ENCODE measurements around the gene MRPL17. TPM values are rescaled to one million over a fixed set of nuclear protein-coding genes. Genes with fewer than 3 reads are reported as not detected.

The MRPL17 gene
- total and polyA plus RNA-seq, 10 of the 15 experiments (the other 5 are each of a cell fraction or from before 2014, with no cell fraction given), result 60.3 to 171 (median 94.8) TPM

GRCh38 chr11:6653097-6653496 is 30.0 kb downstream of the MRPL17 start (continued):
- TF ChIP-seq CUX1 (IDR thresholded peaks at IDR 0.05; ENCODE audit: insufficient replicate concordance, low read depth, low read length), result no peak

GRCh38 chr11:6652182-6652581 is 31.0 kb downstream of the MRPL17 start:
- DNase-seq (ENCODE audit: low read depth, low spot score), result no peak
- FAIRE-seq, result no peak
- CTCF ChIA-PET, result interaction anchor here (0.7 kb wide), 1 partner anchor 90 kb away, joined by 4 read pairs; no protein-coding TSS in a partner anchor
- Histone ChIP-seq H3K4me1 (ENCODE audit: control insufficient read depth, insufficient read depth, low read length) (peaks cover 3% of the 10 kb centered on the region), H3K4me2 (ENCODE audit: control insufficient read depth, insufficient read depth) (no peak overlapping the region), H3K4me3 (no peak overlapping the region), H4K20me1 (ENCODE audit: control insufficient read depth, insufficient read depth) (no peaks in the 10 kb centered on the region), H3K36me3 (ENCODE audit: control insufficient read depth in 2 of 2, insufficient read depth in 2 of 2, low read length in 1 of 2) (no peaks in the 10 kb centered on the region), H3K9me3 (replicated peaks; ENCODE audit: control insufficient read depth, insufficient read depth, low read length) (no peaks in the 10 kb centered on the region), H3K27me3 (replicated peaks in 1 of 2; ENCODE audit: control insufficient read depth in 2 of 2, insufficient read depth in 2 of 2, low read length in 1 of 2) (peaks cover 4% of the 10 kb centered on the region in 2 experiments), H3K79me2 (ENCODE audit: control insufficient read depth, insufficient read depth, low read length) (no peaks in the 10 kb centered on the region), H3K9ac (ENCODE audit: control insufficient read depth, insufficient read depth, low read length) (no peak overlapping the region), H2AFZ (ENCODE audit: control insufficient read depth, low read depth, low read length) (no peak overlapping the region), H3K27ac (ENCODE audit: control insufficient read depth, insufficient read depth) (no peak overlapping the region)
- POLR2A ChIA-PET, result no interaction called here
- SMC1A ChIA-PET (ENCODE audit: uncharacterized antibody, unreplicated experiment), result interaction anchor here (0.6 to 1.4 kb wide), 4 partner anchors 10 to 33 kb away, joined by 3 read pairs; partner anchors contain the start of gene TPP1
- no TSS peak for BruUV-seq (replicated peaks)
- ATAC-seq, result no peak
- 36% methylated on average over 3 of the region's 3 CpGs for WGBS (ENCODE audit: insufficient coverage, insufficient replicate concordance, low lambda C conversion rate, missing lambda C conversion rate)
- in situ Hi-C loops (cut with MboI) (no loop called here), intact Hi-C loops (cut with micrococcal nuclease; ENCODE audit: unreplicated experiment) (no loop called here)
- TF ChIP-seq RELB (IDR thresholded peaks at IDR 0.05; ENCODE audit: low read depth), result no peak
- RAD21 ChIA-PET (ENCODE audit: unreplicated experiment), result no interaction called here

Data from GM12878 (cell line).